Measurements from ENCODE around the gene RAB6C.
"Not testable (repeated sequence)": the region's sequence is repeated elsewhere in the genome, so short reads cannot be mapped to it uniquely, and the experiment has no call there.

GRCh38 chr2:129947712-129948111 lies 31.8 kb upstream of the RAB6C start:
- not testable (repeated sequence) for TF ChIP-seq CTCF (IDR thresholded peaks at IDR 0.05); POLR2AphosphoS5 (IDR thresholded peaks at IDR 0.05; ENCODE audit: low read depth, low read length); REST (IDR thresholded peaks at IDR 0.05; ENCODE audit: insufficient read depth in 1 of 2, low read depth in 2 of 2, low read length in 1 of 2)

Measured in Panc1 (cell line).